GM18951 (cell line): ENCODE measurements around the gene STK17A.
"Not testable (repeated sequence)": the region's sequence is repeated elsewhere in the genome, so short reads cannot be mapped to it uniquely, and the experiment has no call there.

Experiments
- POLR2A ChIP-seq: IDR thresholded peaks from 4 replicates; pipeline ENCODE4 v1.6.1; 2011; ENCODE audit warnings: mild to moderate bottlenecking; ENCODE audit not compliant: insufficient read length, insufficient read depth; ENCODE audit errors: extremely low read depth
- in situ Hi-C: fragments of 300-500 bp; cut with MboI; formaldehyde crosslinking; loops from one replicate; pipeline ENCODE4 v1.12.0; 2022; ENCODE audit warnings: low sequenced_read_pairs, mixed read lengths, inconsistent platforms; ENCODE audit not compliant: unreplicated experiment

The STK17A gene

DNA sequence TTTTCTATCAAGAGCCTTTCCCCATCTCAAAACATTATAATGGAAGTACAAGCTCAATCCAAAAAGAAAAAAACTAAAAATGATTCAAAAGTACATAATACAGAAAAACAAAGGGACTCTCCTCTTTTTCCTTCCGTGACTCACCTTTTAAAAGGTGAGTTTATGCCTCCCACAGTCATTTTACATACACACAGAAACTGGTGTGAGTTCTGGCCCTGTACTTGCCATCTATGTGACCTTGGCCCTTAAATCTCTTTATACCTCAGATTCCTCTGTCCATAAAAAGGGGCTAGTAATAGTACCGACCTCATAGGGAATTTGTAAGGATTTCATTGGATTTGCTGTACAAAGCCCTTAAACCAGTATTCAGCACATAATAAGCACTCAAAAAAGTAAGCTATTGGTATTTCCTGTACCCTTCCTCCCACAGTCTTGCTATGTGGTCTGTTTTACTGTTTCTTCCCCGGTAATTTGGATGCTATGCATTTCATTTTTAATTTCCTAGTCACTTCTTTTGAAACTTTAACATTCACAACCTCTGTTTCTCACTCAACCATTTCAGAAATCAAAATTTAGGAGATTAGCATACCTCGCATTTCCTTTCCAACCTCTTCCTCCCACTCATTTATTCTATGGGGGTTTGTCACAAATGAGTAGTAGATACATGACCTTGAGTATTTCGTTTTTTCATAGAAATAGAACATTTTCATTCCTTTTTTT is 39.0 kb downstream of the STK17A start:
- no peak for TF ChIP-seq POLR2A
- in situ Hi-C loops, result no loop called here

GRCh38 chr7:43624156-43624555 is 41.2 kb downstream of the STK17A start:
- no peak for TF ChIP-seq POLR2A
- in situ Hi-C loops, result no loop called here

GRCh38 chr7:43625453-43625852 is 42.5 kb downstream of the STK17A start:
- no peak for TF ChIP-seq POLR2A
- in situ Hi-C loops, result no loop called here

GRCh38 chr7:43625980-43626379 is 43.1 kb downstream of the STK17A start:
- in situ Hi-C loops, result no loop called here
- no peak for TF ChIP-seq POLR2A

DNA sequence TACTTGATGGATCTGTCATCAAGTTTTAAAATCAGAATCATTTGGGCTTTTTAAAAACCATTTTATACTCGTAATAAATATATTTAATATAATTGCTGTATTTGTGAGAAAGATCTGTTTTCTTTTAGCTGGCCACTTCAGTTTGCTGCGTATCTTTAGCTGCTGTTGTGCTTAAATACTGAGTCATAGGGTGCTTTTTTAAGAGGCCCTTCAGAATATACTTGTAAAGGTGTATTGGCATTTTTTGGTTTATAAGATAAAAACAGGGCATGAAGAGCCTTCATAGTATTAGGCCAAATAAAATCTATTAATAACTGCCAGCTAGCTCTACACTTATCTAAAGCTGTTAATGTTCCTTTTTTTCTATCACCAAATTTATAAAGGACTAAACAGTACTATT is 43.8 kb downstream of the STK17A start:
- in situ Hi-C loops, result no loop called here
- no peak for TF ChIP-seq POLR2A

- in situ Hi-C loops, result not testable (repeated sequence)
These were observed 44.9 kb downstream of the STK17A start for GRCh38 chr7:43627798-43628197.

DNA sequence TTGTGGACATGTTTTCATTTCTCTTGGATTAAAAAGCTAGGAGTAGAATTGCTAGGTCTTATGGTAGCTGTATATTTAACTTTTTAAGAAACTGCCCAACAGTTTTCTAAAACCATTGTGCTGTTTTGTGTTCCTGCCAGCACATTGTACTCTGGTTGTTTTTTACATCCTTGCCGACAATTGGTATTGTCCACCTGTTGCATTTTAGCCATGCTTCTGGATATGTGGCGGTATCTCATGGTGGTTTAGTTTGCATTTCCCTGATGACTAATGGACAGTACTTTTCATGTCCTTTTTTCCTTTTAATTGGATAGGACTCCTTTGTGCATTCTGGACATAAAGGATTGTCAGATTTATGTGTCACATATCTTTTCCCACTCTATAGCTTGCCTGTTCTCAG is 45.5 kb downstream of the STK17A start:
- in situ Hi-C loops, result no loop called here
- TF ChIP-seq POLR2A, result no peak

DNA sequence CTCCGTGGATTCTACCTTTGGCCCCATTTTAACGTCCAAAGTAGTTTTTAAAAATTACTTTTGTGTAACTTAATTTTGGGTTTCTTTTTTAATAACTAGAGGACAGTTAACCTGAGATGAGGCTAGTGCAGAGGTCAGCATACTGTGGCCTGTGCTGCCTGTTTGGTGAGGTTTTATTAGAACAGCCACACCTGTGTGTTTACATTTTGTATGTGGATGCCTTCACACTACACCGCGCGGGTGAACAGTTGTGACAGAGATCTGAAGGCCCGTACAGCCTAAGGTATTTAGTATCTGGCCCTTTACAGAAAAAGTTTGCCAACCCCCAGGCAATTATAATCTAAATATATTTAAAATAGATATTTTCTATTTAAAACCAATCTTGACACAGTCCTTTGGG is 46.9 kb downstream of the STK17A start:
- no peak for TF ChIP-seq POLR2A
- in situ Hi-C loops, result no loop called here

- in situ Hi-C loops, result no loop called here
- TF ChIP-seq POLR2A, result no peak
These were observed 47.6 kb downstream of the STK17A start for GRCh38 chr7:43630482-43630881.

DNA sequence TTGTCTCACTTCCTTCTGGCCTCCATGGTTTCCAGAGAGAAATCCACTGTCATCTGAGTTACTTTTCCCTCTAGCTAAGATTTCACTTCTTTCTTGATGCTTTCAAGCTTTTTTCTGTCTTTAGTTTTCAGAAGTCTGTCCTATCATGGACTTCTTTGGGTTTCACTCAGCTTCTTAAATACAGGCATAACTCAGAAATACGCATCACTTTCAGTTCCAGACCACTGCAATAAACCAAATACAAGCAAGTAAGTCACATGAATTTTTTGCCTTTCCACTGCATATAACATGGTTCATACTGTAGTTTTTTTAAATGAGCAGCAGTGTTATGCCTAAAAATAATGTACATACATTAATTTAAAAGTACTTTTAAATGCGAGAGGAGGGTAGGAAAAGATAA is 48.7 kb downstream of the STK17A start:
- TF ChIP-seq POLR2A, result no peak
- in situ Hi-C loops, result no loop called here

DNA sequence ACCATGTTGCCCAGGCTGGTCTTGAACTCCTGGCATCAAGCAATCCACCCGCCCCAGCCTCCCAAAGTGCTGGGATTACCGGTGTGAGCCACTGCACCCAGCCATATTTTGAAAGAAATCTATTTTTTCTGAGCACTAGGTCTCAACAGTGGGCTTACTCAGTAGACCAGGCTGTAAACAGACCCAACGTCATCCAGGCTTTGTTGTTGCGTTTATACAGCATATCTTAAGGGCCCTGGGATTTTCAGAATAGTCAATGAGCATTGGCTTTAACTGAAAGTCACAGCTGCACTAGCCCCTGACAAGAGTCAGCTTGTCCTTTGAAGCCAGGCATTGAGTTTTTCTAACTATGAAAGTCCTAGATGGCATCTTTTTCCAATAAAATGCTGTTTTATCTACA is 49.8 kb downstream of the STK17A start:
- TF ChIP-seq POLR2A, result no peak
- in situ Hi-C loops, result no loop called here

DNA sequence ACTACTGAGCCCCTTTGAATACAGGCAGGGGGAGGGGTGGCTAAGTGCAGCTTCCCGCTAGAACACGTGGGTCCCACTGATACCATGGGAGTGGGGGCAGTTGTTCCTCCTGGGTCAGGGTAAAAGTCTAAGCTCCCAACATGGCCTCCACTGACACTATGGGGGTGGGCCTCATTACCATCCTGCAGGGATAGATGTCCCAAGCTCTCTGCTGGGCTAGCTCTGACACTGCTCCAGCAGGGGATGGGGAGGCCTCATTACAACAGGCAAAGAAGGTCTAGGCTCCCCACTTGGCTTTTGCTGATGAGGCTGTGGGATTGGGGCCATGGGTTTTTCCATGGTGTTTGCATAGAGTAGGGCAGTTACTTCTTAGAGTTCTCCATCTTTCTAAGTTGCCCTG is 51.5 kb downstream of the STK17A start:
- no peak for TF ChIP-seq POLR2A
- in situ Hi-C loops, result no loop called here

GRCh38 chr7:43636093-43636492 is 53.2 kb downstream of the STK17A start:
- in situ Hi-C loops, result no loop called here
- no peak for TF ChIP-seq POLR2A

GRCh38 chr7:43637114-43637806 is 54.4 kb downstream of the STK17A start:
- TF ChIP-seq POLR2A, result no peak
- in situ Hi-C loops, result no loop called here
